Activated B cell treated with CpG ODN at 0.5 μM for 24 hours (primary cell): ENCODE measurements around the gene GPR183. TPM values are rescaled to one million over a fixed set of nuclear protein-coding genes. Genes with fewer than 3 reads are reported as not detected.
A peak's percentile ranks its signal among the peaks of the same experiment; 100 is the strongest.

ENCODE experiments used
- ATAC-seq: fragments of 200-7000 bp; cut with Tn5 transposase; one replicate; pipeline ENCODE4 v1.10.0; 2021; ENCODE audit warnings: low read depth, mild to moderate bottlenecking, moderate library complexity
- CTCF ChIA-PET: fragments of 350-600 bp; sonication (Branson Sonifier 250); formaldehyde crosslinking; loops from one replicate; lab custom pipeline; 2021; ENCODE audit warnings: antibody characterized with exemption; lab: Charles Lee
- POLR2A ChIA-PET: fragments of 350-600 bp; sonication (Branson Sonifier 250); formaldehyde crosslinking; loops from one replicate; lab custom pipeline; 2021; ENCODE audit warnings: antibody characterized with exemption; lab: Charles Lee
- DNase-seq: peaks from one replicate; pipeline ENCODE4 v3.0.0; 2022
- H3K27ac Mint-ChIP-seq: one replicate; pipeline ENCODE4 v1.8.0; 2020; ENCODE audit warnings: mixed read lengths
- H3K27me3 Mint-ChIP-seq: one replicate; pipeline ENCODE4 v1.8.0; 2021; ENCODE audit warnings: mixed read lengths
- H3K36me3 Mint-ChIP-seq: one replicate; pipeline ENCODE4 v1.8.0; 2021; ENCODE audit warnings: low read depth, mixed read lengths
- H3K4me1 Mint-ChIP-seq: one replicate; pipeline ENCODE4 v1.8.0; 2021; ENCODE audit warnings: mixed read lengths
- H3K4me3 Mint-ChIP-seq: one replicate; pipeline ENCODE4 v1.8.0; 2020; ENCODE audit warnings: mild to moderate bottlenecking, mixed read lengths
- H3K9me3 Mint-ChIP-seq: one replicate; pipeline ENCODE4 v1.8.0; 2020; ENCODE audit warnings: mixed read lengths
- intact Hi-C: fragments of 100-400 bp; cut with micrococcal nuclease; formaldehyde crosslinking; loops from one replicate; pipeline ENCODE4 v1.15.1; 2024
- total RNA-seq: library from RNA; stranded (reverse); gene quantifications from 2 replicates; pipeline ENCODE4 v1.2.3, GENCODE V29; 2022
- TF ChIP-seq, protein P1 (sequence below): fragments of 200-600 bp; IDR thresholded peaks from one replicate; pipeline ENCODE4 v1.8.0; 2022; ENCODE audit warnings: antibody characterized with exemption, mild to moderate bottlenecking

The GPR183 gene
- total RNA-seq, 1 donor from 2014 or later: 84.5 TPM

DNA sequence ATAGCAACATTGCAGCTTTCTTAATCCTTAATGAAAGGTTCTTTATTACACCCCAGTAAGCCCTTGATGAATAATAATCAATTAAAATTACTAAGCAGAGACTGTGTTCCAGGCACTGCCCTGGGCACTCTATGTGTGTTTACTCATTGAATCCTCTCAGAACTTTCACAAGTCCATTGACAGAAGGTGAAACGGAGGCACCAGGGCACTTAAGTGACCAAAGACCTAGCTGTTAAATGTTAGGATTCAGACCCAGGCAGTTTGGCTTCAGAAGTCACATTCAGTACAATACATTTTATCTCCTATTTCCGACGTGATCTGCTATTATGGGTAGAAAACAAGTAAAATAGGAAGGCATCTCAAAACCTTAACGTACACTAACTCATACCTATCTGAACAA, 2.7 kb downstream of the GPR183 start:
- H3K4me1 Mint-ChIP-seq: peaks cover 80% of the 10 kb centered on the region

DNA sequence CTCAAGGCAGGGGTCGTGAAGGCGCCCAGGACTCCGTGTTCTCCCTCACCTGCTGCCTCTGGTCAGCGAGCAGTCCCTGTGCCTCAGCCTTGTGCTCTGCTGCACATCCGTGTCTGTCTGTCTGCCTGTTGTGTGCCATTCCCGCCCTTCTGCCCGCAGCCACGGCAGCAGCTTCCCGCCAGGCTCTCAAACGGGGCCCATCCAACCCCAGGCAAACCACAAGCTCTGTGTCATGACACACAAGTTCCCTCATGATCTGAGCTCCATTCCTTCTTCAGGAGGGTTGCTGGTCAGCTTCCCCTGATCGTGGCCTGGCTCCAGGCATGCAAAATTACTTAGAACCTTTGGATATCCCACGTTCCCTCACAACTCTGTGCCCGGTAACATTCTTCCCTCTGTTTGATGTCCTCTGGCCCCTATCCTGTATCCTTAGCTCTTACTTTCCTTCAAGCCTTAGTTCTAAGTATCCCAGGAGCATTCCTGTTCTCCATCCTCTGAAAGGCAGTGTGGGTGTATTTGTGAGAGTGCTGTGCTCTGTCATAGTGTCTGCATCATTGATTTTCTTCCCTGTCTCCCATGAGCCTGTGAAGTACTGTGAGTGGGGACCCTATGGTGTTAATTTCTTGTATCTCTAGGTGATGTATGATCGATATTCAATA, 3.2 kb downstream of the GPR183 start:
- peaks cover 81% of the 10 kb centered on the region for H3K4me1 Mint-ChIP-seq
- H3K36me3 Mint-ChIP-seq: peaks cover 68% of the 10 kb centered on the region
- peak overlapping the region; percentile 93 for H3K27ac Mint-ChIP-seq
- peak overlapping the region; percentile 95 for H3K4me3 Mint-ChIP-seq
- ATAC-seq: no peak
- intact Hi-C loops: no loop called here
- DNase-seq: no peak
- TF ChIP-seq, protein P1, sequence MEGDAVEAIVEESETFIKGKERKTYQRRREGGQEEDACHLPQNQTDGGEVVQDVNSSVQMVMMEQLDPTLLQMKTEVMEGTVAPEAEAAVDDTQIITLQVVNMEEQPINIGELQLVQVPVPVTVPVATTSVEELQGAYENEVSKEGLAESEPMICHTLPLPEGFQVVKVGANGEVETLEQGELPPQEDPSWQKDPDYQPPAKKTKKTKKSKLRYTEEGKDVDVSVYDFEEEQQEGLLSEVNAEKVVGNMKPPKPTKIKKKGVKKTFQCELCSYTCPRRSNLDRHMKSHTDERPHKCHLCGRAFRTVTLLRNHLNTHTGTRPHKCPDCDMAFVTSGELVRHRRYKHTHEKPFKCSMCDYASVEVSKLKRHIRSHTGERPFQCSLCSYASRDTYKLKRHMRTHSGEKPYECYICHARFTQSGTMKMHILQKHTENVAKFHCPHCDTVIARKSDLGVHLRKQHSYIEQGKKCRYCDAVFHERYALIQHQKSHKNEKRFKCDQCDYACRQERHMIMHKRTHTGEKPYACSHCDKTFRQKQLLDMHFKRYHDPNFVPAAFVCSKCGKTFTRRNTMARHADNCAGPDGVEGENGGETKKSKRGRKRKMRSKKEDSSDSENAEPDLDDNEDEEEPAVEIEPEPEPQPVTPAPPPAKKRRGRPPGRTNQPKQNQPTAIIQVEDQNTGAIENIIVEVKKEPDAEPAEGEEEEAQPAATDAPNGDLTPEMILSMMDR: no peak
- CTCF ChIA-PET: interaction anchor here (1.0 to 6.1 kb wide), 5 partner anchors 33 to 133 kb away, joined by 3 to 43 read pairs (median 3); no protein-coding TSS in a partner anchor
- POLR2A ChIA-PET: interaction anchor here (0.6 to 5.2 kb wide), 16 partner anchors 10 to 302 kb away, joined by 3 to 75 read pairs (median 5); partner anchors contain the start of gene CLYBL
- no peaks in the 10 kb centered on the region for H3K27me3 Mint-ChIP-seq
- no peaks in the 10 kb centered on the region for H3K9me3 Mint-ChIP-seq

More for the DNA sequence above, 2.7 kb downstream of the GPR183 start:
- intact Hi-C loops: no loop called here
- Mint-ChIP-seq H3K36me3 (peaks cover 64% of the 10 kb centered on the region), H3K4me3 (peak overlapping the region; percentile 95), H3K9me3 (no peaks in the 10 kb centered on the region), H3K27me3 (no peaks in the 10 kb centered on the region), H3K27ac (peak overlapping the region; percentile 93)
- no peak for ATAC-seq
- CTCF ChIA-PET: interaction anchor here (1.1 to 6.1 kb wide), 3 partner anchors 34 to 132 kb away, joined by 3 to 43 read pairs (median 9); no protein-coding TSS in a partner anchor
- POLR2A ChIA-PET: interaction anchor here (0.9 to 5.2 kb wide), 16 partner anchors 12 to 302 kb away, joined by 3 to 75 read pairs (median 5); partner anchors contain the start of gene CLYBL
- no peak for DNase-seq
- TF ChIP-seq, protein P1: no peak

DNA sequence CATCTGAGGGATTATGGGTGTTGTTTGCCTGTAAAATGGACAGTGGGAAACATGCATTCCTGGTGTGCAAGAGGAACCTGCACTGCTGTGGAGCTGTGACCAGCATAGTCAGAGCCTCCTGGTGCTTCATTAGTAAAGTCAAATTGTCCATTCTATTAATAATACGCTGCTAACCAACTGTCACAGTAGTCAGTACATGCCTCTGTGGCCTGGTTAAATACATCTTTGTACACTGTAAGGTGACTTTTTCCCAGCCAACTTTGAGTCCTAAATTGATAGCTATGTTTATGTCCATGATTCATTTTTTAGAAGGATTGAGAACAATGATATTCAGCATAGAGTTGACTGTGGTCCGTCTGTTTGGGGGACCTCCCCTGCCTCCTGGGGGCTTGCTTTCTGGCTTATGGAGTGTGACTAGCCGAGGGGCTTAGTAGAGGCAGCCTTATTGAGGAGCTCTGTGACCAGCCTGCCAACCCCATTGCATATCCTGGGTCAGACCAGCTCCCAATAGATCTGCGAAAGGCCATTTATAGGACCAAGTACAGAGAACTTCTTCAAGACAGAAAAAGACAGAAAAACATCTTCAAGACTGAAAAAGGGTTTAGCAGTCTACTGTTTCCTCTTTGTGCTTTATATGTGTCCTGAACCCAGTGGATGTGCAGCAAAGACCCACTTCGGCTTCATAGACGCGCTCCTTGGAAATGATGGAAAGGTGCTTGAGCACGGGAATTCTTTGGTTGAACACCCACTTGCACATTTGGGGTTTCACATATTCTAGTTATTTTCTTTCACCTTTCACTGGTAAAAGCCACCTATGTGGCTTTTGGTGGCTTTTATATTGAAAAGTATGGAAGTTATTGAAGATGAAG, 4.3 kb downstream of the GPR183 start:
- H3K27ac Mint-ChIP-seq: peak overlapping the region; percentile 93
- POLR2A ChIA-PET: interaction anchor here (0.5 to 2.9 kb wide), 21 partner anchors 9 to 199 kb away, joined by 3 to 20 read pairs (median 5); partner anchors contain the start of genes GPR18, TM9SF2 and UBAC2

DNA sequence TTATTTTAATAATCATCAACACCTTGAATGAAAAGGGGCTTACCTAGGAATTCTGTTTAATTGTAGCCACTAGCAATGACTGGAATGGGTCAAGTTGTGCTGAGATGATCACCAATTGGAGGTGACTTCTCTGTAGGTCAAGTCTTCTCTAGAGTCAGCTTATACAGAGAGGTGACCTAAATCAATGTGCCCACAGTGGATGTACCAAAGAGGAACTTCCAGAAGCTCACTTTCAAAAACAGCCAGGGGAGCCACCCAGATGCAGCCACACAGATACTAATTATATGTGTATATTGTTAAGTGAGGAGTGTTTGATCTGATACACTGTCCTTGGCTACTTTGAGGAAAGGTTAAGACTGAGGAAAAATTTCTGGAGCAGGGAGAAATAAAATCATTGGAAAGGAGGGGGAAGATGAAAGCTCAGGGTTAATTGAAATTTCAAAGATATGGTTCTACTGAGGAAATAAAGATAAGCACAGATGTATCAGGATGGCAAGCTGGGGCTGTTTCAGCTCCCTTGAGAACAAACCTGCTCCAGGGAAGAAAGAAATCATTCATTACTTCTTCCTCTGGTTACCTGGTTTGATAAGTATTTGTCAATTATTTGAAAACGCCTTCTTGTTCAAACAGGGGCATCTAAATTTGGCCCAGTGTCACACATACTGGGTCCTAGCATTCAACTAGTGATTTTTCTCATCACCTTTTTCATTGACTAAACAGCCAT, 5.1 kb downstream of the GPR183 start:
- peak; percentile 56 for ATAC-seq
- TF ChIP-seq, protein P1: no peak
- Mint-ChIP-seq H3K36me3 (peaks cover 69% of the 10 kb centered on the region), H3K27ac (peak overlapping the region; percentile 93), H3K27me3 (no peaks in the 10 kb centered on the region), H3K4me1 (peaks cover 83% of the 10 kb centered on the region), H3K9me3 (no peaks in the 10 kb centered on the region), H3K4me3 (peak overlapping the region; percentile 95)
- DNase-seq: no peak
- ChIA-PET POLR2A (interaction anchor here (0.6 to 2.9 kb wide), 23 partner anchors 8 to 200 kb away, joined by 3 to 20 read pairs (median 5); partner anchors contain the start of genes GPR18, TM9SF2 and UBAC2), CTCF (interaction anchor here (1.0 to 6.1 kb wide), 10 partner anchors 14 to 135 kb away, joined by 3 to 43 read pairs (median 6); no protein-coding TSS in a partner anchor)
- intact Hi-C loops: loop anchor here (1.0 kb wide), 1 partner anchor 20 kb away; no protein-coding TSS in a partner anchor

More for the DNA sequence above, 4.3 kb downstream of the GPR183 start:
- intact Hi-C loops: loop anchor here (1.0 kb wide), 1 partner anchor 21 kb away; no protein-coding TSS in a partner anchor
- no peaks in the 10 kb centered on the region for H3K27me3 Mint-ChIP-seq
- H3K4me1 Mint-ChIP-seq: peaks cover 81% of the 10 kb centered on the region
- no peak for ATAC-seq
- H3K4me3 Mint-ChIP-seq: peak overlapping the region; percentile 95
- CTCF ChIA-PET: interaction anchor here (1.0 to 6.1 kb wide), 12 partner anchors 15 to 134 kb away, joined by 3 to 43 read pairs (median 5); no protein-coding TSS in a partner anchor
- H3K36me3 Mint-ChIP-seq: peaks cover 66% of the 10 kb centered on the region
- no peaks in the 10 kb centered on the region for H3K9me3 Mint-ChIP-seq
- DNase-seq: no peak
- TF ChIP-seq, protein P1: no peak
